HepG2 (cell line): ENCODE measurements around the gene SLBP. TPM values are rescaled to one million over a fixed set of nuclear protein-coding genes. Genes with fewer than 3 reads are reported as not detected.
A peak's percentile ranks its signal among the peaks of the same experiment; 100 is the strongest.

Experiments used
- AGO2 ChIP-seq: fragments of 200-400 bp; formaldehyde crosslinking; optimal IDR thresholded peaks from 2 replicates; pipeline ENCODE3; 2017; ENCODE audit warnings: mild to moderate bottlenecking, low read depth, low read length, moderate library complexity
- EHMT2 ChIP-seq: fragments of 200-600 bp; sonication (generic); IDR thresholded peaks from 2 replicates; pipeline ENCODE4 v1.7.0; 2017; ENCODE audit warnings: antibody characterized with exemption, low read depth, low read length, borderline replicate concordance
- HOXA7 ChIP-seq: sonication (generic); formaldehyde crosslinking; IDR thresholded peaks from 2 replicates; pipeline ENCODE4 v1.8.1; 2022; ENCODE audit warnings: mild to moderate bottlenecking, missing genetic modification reagents, moderate library complexity
- KDM3A ChIP-seq: IDR thresholded peaks from 2 replicates; pipeline ENCODE4 v1.6.1; 2018; ENCODE audit warnings: low read depth, missing compliant biosample characterization
- MXD4 ChIP-seq: IDR thresholded peaks from 2 replicates; pipeline ENCODE4 v1.6.1; 2016; ENCODE audit warnings: mild to moderate bottlenecking, missing biosample characterization, missing genetic modification reagents
- NONO ChIP-seq, 2 experiments: fragments of 450-650 bp in 1 of 2; sonication (generic) in 1 of 2; formaldehyde crosslinking in 1 of 2; IDR thresholded peaks in 1 of 2; conservative IDR thresholded peaks in 1 of 2; 2 replicates each; pipeline versions ENCODE4 v1.6.1 to v1.8.0; 2017 to 2022; ENCODE audit warnings: mild to moderate bottlenecking in 1 of 2, missing genetic modification reagents in 1 of 2, moderate library complexity in 1 of 2
- SIN3B ChIP-seq: fragments of 150-350 bp; IDR thresholded peaks from 2 replicates; pipeline ENCODE4 v1.6.1; 2014; ENCODE audit warnings: low read length
- SMARCC2 ChIP-seq: fragments of 450-650 bp; IDR thresholded peaks from 2 replicates; pipeline ENCODE4 v1.6.1; 2017; ENCODE audit warnings: antibody characterized with exemption, mild to moderate bottlenecking
- ZBTB20 ChIP-seq: sonication (generic); formaldehyde crosslinking; IDR thresholded peaks from 2 replicates; pipeline ENCODE4 v1.8.1; 2023; ENCODE audit warnings: missing genetic modification reagents, low read depth, mild to moderate bottlenecking, borderline replicate concordance
- ZC3H4 ChIP-seq: sonication (generic); formaldehyde crosslinking; IDR thresholded peaks from 2 replicates; pipeline ENCODE4 v1.4.0; 2020; ENCODE audit warnings: missing genetic modification reagents, borderline replicate concordance
- ZNF292 ChIP-seq: sonication (generic); formaldehyde crosslinking; IDR thresholded peaks from 2 replicates; pipeline ENCODE4 v1.8.1; 2022; ENCODE audit warnings: mild to moderate bottlenecking, low read depth, missing genetic modification reagents, borderline replicate concordance
- ZNF350 ChIP-seq: sonication (generic); formaldehyde crosslinking; IDR thresholded peaks from 2 replicates; pipeline ENCODE4 v1.4.0; 2020; ENCODE audit warnings: mild to moderate bottlenecking, low read depth, missing genetic modification reagents, borderline replicate concordance
- ZNF766 ChIP-seq: sonication (generic); formaldehyde crosslinking; IDR thresholded peaks from 2 replicates; pipeline ENCODE4 v1.5.0; 2020; ENCODE audit warnings: missing genetic modification reagents, borderline replicate concordance
- polyA plus RNA-seq, 8 experiments: library from polyadenylated mRNA; depleted of rRNA in 3 of 8; stranded (reverse) in 7 of 8; unstranded in 1 of 8; fragments of >200 nt; fragmentation: Illumina TruSeq in 4 of 8; extraction: Trizol in 4 of 8; gene quantifications; 2 replicates each; pipeline versions ENCODE4 v1.2.1 to v1.2.3, GENCODE V29; 2011 to 2016; ENCODE audit warnings: low read depth in 4 of 8, missing spikeins in 1 of 8, mixed read lengths in 1 of 8; ENCODE audit not compliant: insufficient read depth in 1 of 8
- total RNA-seq, 5 experiments: library from RNA; depleted of rRNA; stranded (reverse); fragments of >200 nt; fragmentation: Illumina TruSeq; extraction: Trizol; gene quantifications; 2 replicates each; pipeline ENCODE4 v1.2.3, GENCODE V29; 2016; ENCODE audit warnings: low read depth in 1 of 5
- TF ChIP-seq, protein P1 (sequence below): sonication (generic); formaldehyde crosslinking; IDR thresholded peaks from 2 replicates; pipeline ENCODE4 v1.4.0; 2020; ENCODE audit warnings: mild to moderate bottlenecking, low read depth, missing genetic modification reagents
- TF ChIP-seq, protein P2 (sequence below): sonication (generic); formaldehyde crosslinking; IDR thresholded peaks from 2 replicates; pipeline ENCODE4 v1.5.1; 2020; ENCODE audit warnings: missing genetic modification reagents, mild to moderate bottlenecking, borderline replicate concordance
- TF ChIP-seq, protein P3 (sequence below): sonication (generic); formaldehyde crosslinking; IDR thresholded peaks from 2 replicates; pipeline ENCODE4 v1.4.0; 2020; ENCODE audit warnings: missing genetic modification reagents
- TF ChIP-seq, protein P4 (sequence below): sonication (generic); formaldehyde crosslinking; IDR thresholded peaks from 2 replicates; pipeline ENCODE4 v1.5.0; 2020; ENCODE audit warnings: mild to moderate bottlenecking, missing genetic modification reagents, moderate library complexity
- TF ChIP-seq, protein P5 (sequence below): sonication (generic); formaldehyde crosslinking; IDR thresholded peaks from 2 replicates; pipeline ENCODE4 v1.4.0; 2020; ENCODE audit warnings: missing genetic modification reagents, mild to moderate bottlenecking, borderline replicate concordance

Gene SLBP
- total and polyA plus RNA-seq, 2 of the 13 experiments (the other 11 are each of a cell fraction or from before 2014, with no cell fraction given) = 43.9 to 104 TPM

DNA sequence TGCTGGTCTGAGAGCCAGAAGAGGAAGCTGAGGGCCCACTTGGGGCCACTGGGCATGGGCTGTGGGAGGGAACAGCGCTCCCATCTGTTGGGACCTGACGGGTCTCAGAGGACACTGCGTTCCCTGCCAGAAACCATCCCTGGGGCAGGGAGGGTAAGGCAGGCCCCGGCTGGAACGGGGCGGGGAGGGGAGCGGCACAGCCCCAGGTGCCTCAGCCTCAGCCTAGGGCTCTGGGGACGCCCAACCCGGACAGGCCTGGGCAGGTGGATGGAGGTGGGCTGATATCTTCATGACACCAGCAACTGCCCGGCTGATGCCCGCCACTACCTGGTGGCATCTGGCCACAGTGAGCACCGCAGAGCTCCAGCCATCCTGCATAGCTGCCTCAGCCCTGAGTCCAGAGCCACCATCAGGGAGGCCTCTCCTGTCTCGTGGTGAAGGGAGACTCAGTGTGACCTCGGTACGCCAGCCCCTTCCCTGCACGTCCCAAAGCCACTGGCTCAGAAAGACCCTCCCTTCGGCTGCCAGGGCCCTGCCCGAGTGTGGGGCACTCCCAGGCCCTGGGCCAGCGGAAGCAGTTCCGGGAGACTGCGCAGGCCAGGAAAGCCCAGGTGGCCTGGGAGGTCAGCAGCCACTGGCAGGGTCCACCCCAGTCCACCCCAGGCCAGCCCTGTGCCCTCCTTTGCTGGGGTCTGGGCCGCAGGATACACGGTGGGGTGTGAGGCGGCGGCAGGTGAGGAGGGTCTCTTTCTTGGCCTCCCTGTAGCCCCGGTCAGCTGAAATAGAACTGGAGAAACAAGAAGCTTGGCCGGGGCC is 46.4 kb upstream of the SLBP start (continued):
- TF ChIP-seq, protein P1, sequence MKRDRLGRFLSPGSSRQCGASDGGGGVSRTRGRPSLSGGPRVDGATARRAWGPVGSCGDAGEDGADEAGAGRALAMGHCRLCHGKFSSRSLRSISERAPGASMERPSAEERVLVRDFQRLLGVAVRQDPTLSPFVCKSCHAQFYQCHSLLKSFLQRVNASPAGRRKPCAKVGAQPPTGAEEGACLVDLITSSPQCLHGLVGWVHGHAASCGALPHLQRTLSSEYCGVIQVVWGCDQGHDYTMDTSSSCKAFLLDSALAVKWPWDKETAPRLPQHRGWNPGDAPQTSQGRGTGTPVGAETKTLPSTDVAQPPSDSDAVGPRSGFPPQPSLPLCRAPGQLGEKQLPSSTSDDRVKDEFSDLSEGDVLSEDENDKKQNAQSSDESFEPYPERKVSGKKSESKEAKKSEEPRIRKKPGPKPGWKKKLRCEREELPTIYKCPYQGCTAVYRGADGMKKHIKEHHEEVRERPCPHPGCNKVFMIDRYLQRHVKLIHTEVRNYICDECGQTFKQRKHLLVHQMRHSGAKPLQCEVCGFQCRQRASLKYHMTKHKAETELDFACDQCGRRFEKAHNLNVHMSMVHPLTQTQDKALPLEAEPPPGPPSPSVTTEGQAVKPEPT (CRISPR knock-in tag) = no peak
- TF ChIP-seq NONO (IDR thresholded peaks at IDR 0.05) = no peak
- TF ChIP-seq NONO (CRISPR knock-in tag; conservative IDR thresholded peaks at IDR 0.05) = no peak; the same call in 1 of the 2 replicates
- TF ChIP-seq AGO2 = peak; percentile 53
- TF ChIP-seq, protein P2, sequence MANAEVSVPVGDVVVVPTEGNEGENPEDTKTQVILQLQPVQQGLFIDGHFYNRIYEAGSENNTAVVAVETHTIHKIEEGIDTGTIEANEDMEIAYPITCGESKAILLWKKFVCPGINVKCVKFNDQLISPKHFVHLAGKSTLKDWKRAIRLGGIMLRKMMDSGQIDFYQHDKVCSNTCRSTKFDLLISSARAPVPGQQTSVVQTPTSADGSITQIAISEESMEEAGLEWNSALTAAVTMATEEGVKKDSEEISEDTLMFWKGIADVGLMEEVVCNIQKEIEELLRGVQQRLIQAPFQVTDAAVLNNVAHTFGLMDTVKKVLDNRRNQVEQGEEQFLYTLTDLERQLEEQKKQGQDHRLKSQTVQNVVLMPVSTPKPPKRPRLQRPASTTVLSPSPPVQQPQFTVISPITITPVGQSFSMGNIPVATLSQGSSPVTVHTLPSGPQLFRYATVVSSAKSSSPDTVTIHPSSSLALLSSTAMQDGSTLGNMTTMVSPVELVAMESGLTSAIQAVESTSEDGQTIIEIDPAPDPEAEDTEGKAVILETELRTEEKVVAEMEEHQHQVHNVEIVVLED (CRISPR knock-in tag) = no peak
- TF ChIP-seq, protein P3, sequence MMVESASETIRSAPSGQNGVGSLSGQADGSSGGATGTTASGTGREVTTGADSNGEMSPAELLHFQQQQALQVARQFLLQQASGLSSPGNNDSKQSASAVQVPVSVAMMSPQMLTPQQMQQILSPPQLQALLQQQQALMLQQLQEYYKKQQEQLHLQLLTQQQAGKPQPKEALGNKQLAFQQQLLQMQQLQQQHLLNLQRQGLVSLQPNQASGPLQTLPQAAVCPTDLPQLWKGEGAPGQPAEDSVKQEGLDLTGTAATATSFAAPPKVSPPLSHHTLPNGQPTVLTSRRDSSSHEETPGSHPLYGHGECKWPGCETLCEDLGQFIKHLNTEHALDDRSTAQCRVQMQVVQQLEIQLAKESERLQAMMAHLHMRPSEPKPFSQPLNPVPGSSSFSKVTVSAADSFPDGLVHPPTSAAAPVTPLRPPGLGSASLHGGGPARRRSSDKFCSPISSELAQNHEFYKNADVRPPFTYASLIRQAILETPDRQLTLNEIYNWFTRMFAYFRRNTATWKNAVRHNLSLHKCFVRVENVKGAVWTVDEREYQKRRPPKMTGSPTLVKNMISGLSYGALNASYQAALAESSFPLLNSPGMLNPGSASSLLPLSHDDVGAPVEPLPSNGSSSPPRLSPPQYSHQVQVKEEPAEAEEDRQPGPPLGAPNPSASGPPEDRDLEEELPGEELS (CRISPR knock-in tag) = no peak
- TF ChIP-seq SMARCC2 = no peak
- no peak for TF ChIP-seq ZC3H4 (CRISPR knock-in tag)
- TF ChIP-seq, protein P4, sequence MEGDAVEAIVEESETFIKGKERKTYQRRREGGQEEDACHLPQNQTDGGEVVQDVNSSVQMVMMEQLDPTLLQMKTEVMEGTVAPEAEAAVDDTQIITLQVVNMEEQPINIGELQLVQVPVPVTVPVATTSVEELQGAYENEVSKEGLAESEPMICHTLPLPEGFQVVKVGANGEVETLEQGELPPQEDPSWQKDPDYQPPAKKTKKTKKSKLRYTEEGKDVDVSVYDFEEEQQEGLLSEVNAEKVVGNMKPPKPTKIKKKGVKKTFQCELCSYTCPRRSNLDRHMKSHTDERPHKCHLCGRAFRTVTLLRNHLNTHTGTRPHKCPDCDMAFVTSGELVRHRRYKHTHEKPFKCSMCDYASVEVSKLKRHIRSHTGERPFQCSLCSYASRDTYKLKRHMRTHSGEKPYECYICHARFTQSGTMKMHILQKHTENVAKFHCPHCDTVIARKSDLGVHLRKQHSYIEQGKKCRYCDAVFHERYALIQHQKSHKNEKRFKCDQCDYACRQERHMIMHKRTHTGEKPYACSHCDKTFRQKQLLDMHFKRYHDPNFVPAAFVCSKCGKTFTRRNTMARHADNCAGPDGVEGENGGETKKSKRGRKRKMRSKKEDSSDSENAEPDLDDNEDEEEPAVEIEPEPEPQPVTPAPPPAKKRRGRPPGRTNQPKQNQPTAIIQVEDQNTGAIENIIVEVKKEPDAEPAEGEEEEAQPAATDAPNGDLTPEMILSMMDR (CRISPR knock-in tag) = 0 out of 2 replicates have a peak, but pooled peaks have one; percentile 13
- TF ChIP-seq ZNF350 (CRISPR knock-in tag) = no peak
- TF ChIP-seq HOXA7 = no peak
- no peak for TF ChIP-seq ZNF292 (CRISPR knock-in tag)
- no peak for TF ChIP-seq KDM3A (CRISPR knock-in tag)
- TF ChIP-seq, protein P5, sequence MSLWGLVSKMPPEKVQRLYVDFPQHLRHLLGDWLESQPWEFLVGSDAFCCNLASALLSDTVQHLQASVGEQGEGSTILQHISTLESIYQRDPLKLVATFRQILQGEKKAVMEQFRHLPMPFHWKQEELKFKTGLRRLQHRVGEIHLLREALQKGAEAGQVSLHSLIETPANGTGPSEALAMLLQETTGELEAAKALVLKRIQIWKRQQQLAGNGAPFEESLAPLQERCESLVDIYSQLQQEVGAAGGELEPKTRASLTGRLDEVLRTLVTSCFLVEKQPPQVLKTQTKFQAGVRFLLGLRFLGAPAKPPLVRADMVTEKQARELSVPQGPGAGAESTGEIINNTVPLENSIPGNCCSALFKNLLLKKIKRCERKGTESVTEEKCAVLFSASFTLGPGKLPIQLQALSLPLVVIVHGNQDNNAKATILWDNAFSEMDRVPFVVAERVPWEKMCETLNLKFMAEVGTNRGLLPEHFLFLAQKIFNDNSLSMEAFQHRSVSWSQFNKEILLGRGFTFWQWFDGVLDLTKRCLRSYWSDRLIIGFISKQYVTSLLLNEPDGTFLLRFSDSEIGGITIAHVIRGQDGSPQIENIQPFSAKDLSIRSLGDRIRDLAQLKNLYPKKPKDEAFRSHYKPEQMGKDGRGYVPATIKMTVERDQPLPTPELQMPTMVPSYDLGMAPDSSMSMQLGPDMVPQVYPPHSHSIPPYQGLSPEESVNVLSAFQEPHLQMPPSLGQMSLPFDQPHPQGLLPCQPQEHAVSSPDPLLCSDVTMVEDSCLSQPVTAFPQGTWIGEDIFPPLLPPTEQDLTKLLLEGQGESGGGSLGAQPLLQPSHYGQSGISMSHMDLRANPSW (CRISPR knock-in tag) = no peak
- TF ChIP-seq EHMT2 = no peak
- TF ChIP-seq SIN3B = no peak
- no peak for TF ChIP-seq ZNF766
- no peak for TF ChIP-seq MXD4
- TF ChIP-seq ZBTB20 = no peak
